Measurements from ENCODE around the gene NDUFB10.

- TF ChIP-seq POLR2A (IDR thresholded peaks at IDR 0.05; ENCODE audit: low read depth, low read length) (no peak), POLR2AphosphoS5 (IDR thresholded peaks at IDR 0.05; ENCODE audit: low read depth, low read length) (no peak)
These were observed 8.8 kb upstream of the NDUFB10 start for GRCh38 chr16:1950559-1950958.
